ENCODE data around the gene SERP2.

- TF ChIP-seq CTCF (IDR thresholded peaks at IDR 0.05; ENCODE audit: extremely low read depth in 1 of 2, insufficient read depth in 1 of 2, low read depth in 1 of 2, low read length in 2 of 2), result no peak
- no peak for TF ChIP-seq MYC (IDR thresholded peaks at IDR 0.05; ENCODE audit: low read depth, low read length)
Measured at GRCh38 chr13:44373247-44373600, 400 bp upstream of the SERP2 start.

All from endothelial cell of umbilical vein (primary cell).